NCI-H524 (cell line): ENCODE measurements around the gene PHACTR1.
"Not testable (repeated sequence)": the region's sequence is repeated elsewhere in the genome, so short reads cannot be mapped to it uniquely, and the experiment has no call there.

Experiments used
- DNase-seq, 2 experiments: peaks; one replicate each; lab custom pipeline; 2025; lab: John Stamatoyannopoulos, UW

The PHACTR1 gene

DNA sequence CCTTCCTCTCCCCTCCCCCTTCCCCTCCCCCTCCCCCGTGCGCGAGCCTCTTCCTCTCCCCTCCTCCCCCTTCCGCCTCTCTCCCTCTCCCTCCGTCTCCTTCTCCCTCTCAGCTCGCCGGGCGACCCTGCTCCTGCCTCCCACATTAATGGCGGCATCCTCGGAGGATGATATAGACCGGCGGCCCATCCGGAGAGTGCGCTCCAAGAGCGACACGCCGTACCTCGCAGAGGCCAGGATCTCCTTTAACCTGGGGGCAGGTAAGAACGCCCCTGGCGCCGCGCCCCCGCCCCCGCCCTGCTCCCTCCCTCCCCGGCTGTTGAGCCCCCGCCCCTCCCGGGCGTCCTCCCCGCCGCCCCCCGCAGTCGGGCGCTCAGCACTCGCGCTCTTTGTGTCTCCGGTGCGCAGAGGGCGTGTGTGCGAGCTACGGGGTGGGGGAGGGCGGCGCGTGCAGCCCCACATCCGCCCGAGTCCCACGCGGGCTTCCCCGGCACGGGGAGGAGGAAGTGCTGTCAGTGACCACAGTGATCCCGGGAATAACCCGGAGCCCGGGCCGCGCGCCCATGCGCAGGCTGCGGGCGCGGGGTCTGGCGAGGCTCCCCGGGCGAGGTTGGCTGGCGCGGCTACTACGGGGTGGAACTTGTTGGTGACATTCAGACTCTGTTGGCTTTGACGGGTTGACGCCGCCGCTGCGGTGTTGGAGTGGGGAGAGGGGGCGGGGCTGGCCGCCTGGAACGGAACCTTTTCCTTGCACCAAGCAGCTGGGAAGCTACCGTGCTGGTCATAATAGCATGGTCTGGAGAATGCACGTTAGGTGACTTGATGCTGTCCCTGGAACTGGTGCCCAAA, 33.2 kb downstream of the PHACTR1 start:
- DNase-seq, result peak; percentile 55 to 72

DNA sequence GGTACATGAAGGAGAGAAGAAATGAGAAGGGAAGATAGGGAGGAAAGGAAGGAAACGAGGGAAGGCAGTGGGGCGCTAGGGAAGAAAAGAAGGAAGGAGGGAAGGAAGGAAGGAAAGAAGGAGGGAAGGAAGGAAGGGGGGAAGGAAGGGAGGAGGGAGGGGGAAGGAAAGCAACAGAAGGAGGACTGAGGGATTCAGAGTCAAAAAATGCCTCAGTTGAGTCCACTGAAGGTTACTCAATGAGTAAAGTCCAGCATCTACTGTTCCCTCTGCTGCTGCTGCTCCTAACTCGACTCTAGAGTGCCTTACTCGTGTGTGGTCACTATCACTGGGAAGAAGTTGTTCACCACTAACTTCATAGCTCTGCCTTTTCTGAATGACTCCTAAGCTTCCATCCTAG, 33.8 kb downstream of the PHACTR1 start:
- DNase-seq, result no peak

DNA sequence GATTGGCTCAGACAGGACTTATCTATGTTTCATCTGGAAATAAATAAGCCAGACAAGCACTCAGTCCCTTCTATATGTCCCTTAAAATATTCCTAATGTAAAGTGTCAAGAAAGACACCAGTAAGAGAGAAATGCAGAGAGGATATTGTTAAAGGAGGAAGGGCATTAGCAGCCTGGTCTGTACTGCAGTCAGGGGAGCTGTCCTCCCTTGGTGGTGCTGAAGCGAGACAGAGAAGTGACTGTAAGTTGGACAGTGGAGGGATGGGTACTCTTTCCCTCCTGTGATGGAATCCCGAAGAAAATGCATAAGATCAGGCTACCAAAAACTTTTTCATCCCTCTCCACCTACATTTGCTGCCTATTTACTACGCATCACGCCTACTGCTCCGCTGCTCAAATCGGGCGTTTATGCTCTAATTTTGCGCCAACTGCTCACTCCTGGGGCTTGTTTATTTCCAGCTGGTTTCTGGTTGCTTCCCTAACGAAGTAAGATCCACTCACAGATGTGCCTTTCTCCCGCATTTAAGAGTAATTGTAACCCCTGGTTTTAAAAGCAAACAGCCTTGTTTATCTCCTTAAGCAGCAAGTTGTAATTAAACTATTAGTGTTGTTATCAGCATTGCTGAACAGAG, 35.2 kb downstream of the PHACTR1 start:
- DNase-seq, result no peak

DNA sequence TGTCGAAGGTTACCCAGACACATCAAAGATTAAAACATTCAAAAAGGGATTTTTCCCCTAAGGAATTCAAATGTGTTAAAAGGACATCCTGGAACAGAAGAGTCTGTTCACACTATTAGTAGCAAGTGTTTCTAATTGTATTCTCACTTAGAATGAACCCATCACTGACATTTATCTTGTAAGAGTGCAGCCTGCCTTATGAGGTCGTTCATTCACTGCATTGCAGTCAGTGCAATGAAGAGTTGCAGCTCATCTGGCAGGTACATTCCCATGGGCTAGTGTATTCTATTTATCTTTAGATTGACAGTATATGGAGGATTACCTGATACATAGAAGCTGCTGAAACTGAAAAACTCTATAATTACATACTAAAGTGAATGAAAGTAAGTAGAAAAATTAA, 36.5 kb downstream of the PHACTR1 start:
- DNase-seq, result no peak

DNA sequence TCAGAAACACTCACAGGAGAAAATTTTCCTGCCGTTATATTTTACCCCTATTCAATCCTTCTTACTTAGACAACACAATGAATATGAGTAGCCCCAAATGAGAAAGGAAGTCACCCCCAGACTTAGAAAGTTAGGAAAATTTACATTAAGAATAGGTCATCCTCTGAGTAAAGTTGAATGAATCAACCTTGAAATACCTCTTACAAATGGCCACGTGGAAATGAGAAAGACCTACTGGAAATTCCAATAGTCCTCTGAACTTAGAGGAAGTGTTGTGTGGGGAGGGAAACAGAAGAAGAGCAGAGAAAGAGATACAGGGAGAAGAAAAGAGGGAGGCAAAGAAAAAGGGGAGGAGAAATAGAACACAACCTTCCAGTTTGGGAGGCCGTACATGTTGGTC, 43.7 kb downstream of the PHACTR1 start:
- no peak for DNase-seq

DNA sequence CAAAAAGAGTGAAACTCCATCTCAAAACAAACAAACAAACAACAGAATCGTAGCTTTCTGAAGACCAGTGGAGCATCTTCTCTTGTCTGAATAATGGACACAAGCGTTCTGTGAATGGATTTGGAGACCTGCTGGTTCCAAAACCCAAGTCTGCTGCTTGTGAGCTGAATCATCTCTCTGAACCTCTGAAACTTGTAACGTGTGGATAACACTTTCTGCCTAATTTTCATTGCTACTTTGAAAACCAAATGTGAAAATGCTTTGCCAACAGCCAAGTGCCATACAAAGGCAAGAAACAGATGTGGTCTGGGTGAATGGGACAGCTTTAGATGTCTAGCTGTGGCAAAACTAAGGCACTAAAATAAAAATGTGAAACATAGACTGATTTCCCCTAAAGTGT, 44.3 kb downstream of the PHACTR1 start:
- DNase-seq, result no peak

DNA sequence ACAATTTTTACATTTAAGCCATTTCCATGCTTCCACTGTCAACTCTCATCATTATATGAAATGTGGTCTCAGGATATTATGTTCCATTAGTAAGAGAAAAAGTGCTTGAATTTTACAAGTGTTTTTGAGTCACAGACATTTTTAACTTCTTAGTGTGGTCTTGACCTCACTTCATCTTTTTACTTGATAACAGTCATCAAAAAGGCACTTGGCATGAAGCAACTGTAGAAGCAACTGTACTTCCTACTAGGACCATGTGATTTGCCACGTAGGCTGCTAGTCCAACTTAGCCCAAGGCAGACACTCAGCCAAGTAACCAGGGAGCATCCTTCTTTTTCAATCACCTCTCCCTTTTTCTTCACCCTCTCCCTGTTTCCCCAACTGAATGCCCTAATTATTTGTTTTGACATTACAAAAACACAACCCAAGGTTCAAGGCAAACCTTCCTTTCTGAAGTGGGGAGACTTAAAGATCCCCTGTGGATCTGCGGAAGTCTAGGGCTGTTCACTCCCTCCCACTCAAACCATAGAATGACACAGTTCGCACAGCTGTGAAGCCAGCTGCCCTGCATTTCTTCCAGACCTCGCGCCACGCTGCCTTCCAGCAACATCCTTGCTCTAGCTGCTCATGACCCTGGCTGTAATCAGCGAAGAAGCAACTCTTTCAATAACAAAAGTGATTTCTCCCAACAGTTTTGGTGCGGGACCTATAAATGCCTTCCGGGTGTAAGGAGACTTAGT, 45.0 kb downstream of the PHACTR1 start:
- peak; percentile 42 to 75 for DNase-seq

DNA sequence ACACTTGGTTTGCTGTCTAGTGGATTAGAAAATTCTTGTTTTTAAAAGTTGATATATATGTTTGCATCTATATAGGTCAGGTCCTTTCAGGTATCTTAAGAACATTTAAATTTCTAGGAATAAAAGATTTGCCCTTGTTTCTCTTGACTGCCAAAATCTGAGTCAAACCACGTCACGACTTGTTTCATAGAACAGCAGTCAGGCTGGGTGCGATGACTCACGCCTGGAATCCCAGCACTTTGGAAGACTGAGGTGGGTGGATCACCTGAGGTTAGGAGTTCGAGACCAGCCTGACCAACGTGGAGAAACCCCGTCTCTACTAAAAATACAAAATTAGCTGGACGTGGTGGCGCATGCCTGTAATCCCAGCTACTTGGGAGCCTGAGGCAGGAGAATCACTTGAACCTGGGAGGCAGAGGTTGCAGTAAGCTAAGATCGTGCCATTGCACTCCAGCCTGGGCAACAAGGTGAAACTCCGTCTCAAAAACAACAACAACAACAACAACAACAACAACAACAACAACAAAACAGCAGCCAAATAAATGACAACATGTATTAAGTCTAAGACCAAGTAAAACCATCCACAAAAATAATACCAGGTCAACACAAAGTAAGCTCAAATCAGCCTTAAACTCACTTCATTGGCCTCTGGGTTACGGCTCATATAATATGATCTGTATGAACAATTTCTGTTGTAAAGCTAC, 46.3 kb downstream of the PHACTR1 start:
- not testable (repeated sequence) for DNase-seq

DNA sequence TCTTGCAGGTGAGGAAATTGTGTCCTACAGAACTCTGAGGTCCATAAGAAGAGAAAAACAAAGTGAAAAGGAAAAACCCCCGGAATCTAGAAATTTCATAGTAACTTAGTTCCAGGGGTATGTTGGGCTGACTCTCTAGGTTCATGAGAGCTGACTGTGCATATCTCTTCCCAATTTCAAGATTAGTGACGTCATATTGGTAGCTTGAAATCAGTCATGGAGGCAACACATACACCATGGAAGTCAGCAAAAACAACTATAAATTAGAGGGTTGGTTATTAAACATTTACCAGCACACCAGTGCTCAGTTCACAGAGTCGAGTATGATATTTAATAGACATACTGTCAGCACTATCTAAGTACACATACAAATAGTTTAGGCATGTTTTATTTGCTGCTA, 49.8 kb downstream of the PHACTR1 start:
- no peak for DNase-seq

DNA sequence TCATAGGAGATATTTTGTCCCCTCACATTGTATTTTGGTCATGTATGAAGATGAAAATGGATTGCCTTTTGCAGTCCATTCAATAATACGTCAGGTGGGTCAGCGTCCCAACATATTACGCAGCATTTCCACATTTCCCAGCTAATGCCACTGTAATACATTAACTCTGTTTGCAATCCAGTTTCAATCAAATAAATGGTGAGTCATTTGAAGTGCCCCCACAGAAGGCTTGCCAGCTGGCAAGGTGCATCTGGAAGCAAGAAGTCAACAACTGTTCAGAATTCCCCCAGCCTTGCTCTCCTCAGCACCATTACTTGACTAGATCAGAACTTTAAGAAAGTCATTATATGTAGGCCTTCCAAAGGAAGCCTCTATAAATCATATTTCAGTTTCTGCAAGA, 50.4 kb downstream of the PHACTR1 start:
- DNase-seq, result peak; percentile 68 to 90

DNA sequence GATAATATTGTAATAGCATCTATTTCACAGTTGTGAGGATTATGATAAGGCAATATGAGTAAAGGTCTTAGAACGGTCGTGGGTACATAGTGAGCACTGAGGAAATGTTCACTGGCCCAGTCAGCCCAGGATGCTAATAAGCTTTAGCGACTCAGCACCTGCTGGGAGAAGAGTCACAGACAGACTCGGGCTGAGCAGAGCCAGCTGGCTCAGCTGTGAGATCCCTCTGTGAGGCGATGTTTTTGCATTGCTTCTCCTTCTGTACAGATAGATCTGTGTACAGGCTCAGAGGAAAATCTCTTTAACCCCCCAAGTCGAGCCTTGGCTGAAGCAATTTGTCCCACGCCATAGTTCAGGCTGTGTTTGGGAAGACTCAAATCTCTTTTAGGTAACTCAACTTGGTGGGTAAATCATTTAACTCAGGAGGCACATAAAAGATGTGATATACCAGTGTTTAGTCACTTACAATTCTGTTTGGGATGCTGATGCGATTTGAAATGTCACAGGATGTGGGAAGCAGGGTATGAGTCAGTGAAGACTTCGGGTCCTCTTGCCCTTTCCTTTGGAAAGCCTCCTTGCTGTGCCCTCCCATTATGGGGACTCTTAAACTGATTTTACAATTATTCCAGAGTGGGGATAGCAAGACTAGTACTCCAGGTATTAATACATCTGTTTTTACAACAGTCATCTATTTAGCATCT, 53.1 kb downstream of the PHACTR1 start:
- DNase-seq, result peak; percentile 70 to 94

DNA sequence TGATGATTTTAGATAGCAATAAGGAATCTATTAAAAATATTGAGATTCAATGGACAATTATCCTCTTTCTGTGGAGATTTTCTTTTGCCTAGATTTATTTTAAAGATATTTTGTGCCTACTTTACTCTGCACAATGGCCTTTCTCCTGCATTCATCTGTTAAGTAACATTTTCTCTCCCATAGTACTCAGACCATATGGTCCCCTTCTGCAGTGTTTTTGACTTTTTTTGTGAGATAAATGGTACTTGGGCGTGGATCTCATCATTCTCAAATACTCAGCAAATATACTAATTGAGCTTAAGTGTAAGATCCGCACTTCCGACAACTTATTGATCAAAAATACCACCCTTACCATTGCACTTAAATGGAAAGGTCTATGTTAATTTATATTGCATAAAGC, 55.8 kb downstream of the PHACTR1 start:
- peak; percentile 6 to 62 for DNase-seq

DNA sequence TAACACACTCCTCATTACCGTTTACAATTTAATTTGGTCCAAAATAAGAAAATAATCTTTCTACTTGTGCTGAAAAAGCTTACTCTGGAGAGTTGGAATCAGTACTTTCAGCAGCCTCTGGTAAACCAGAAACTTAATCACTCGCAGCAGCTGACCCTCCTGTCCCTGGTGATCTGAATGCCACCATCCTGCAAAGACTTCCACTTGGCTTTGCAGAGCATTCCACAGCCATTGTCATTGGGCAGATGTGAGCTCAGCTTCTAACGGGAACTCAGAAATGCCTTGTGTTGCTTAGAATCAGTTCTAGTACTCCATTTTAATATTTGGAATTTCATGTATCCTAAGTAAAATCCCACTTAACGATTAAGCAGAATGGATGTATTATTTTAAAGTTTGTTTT, 59.7 kb downstream of the PHACTR1 start:
- no peak for DNase-seq

DNA sequence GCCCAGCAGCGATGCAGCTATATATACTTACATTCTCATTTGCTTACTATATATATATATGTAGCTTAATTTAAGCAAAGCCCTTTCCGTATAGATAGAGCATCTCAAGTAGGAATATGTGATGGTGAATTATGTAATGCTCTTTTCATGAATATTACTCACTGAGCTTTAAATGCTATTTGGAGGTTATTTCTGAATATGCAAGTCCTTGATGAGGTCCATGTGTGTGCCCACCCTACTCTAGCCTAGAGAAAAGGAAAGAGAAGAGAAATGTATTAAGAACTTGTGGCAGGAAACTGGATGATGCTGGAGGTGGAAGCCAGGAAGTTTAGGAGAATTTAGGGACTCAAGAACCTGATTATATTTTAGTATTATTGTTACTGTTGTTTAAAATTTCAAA, 63.2 kb downstream of the PHACTR1 start:
- DNase-seq, result no peak

DNA sequence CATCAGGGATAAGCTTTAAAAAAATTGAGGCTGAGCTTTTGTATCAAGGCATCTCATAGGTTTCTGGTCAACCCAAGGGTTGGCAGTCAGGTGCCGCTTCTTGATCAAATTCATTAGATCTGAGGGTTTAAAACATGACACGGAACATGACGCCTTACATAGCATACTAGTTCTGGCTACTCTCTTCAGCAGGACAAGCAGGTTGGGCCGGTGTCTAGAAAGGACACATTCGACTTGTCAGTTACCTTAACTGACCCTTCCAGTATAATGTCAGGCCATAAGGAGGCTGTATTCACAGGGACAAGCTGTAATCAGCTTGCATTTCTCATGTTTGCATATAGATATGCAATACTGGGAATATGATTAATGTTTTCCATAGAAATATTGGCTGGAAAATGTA, 65.6 kb downstream of the PHACTR1 start:
- DNase-seq, result no peak

DNA sequence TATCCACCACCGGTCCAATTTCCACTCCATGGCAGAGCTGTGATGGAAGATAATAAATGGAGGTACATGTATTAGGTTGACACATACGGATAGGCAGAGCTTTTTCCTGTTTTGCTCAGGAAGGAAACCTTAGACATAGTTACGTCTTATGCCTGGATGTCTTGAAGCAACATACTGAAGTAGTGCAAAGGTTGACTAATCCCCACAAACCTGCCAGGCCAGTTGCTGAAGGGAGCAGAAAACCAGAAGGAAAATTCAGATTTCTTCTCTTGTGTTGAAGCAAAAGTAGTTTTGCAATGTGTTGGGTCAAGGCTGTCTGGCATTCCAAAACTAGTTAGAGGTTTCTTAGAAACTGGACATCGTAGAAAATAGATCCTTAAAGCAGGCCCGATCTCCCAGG, 68.7 kb downstream of the PHACTR1 start:
- no peak for DNase-seq

DNA sequence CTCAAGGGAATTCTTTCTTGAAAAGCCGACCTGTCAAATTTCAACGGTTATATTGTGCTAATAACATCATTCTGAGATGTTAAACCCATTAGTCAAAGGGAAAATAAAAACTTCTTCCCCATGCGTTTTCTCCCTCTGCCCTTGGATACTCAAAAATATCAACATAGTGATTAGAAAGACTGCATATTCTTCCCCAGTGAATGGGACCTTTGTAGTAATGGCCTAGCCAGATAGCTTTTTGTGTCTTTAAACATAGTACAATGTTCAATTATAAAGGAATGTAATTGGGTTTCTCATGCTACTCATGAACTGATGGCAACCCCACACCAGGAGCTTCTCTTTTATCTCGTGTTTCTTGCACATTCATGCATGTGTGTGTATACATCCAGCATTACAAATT, 69.4 kb downstream of the PHACTR1 start:
- no peak for DNase-seq

DNA sequence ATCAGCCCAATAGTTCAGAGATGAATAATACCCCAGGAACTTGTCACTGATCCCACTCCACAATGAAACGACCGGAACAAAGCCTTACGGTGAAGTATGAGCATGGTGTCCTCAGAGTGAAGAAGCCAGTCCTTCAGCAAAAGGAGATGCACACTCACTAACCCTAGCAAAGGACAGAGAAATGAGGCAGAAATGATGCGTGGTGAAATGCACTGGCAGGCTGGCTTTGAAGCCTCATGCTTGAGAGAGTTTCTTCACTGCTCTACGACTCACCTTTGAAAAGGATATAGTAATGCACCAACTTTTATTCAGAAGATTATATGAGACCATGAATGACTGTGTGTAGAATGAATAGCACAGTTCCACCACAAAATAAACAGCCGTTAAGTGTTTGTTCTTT, 74.8 kb downstream of the PHACTR1 start:
- no peak for DNase-seq

DNA sequence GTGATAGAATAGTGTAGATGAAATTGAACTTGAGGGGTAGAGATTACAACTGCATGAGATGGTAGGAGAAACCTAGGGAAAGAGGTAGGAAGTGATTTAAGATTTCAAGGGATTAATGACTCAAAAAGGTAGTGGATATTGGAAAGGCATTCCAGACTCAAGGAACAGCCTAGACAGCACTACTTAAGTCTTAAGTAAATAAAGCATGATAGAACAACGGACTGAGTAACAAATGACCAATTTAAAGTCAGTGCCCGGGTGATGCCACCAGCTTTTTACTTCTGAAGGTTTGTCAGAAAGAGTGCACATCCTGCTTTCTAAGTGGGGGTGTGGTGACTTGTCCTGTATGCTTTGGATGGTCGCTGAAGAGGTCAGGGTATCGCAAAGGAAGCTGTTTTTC, 81.8 kb downstream of the PHACTR1 start:
- no peak for DNase-seq

DNA sequence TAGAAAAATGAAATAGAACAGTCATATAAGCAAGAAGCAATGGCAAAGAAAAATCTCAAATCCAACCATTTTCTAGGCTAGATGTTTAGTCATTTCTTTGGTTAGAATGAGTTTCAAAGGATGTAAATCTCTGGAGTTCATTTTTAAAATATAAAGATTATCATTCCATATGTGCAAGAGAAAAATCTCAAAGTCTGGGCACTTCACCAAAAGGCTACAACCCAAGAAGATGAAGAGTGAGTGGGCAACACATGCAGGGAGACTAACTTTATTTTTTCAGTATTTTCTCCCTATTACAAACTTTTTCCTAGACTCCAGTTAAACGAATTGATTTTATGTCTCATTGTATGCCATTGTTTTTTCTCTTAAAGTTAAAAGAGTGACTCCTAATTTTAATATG, 83.6 kb downstream of the PHACTR1 start:
- DNase-seq, result no peak

DNA sequence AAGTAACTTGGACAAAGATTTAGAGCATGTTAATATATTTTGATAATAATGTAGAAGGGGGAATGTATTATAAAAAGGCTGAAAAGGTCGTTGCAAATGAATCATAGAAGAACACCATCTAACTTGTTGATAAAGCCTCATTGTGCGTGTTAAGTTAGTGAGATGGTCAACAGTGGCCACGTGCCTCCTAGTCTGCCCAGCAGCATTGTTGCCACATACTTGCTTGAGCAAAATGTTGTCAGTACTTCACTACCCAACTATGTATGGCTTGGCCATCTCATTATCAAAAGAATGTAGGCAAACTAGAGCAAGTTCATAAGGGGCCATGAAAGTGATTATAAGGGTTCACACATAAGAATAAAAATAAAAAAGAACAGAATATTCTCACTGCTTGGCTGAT, 84.6 kb downstream of the PHACTR1 start:
- no peak for DNase-seq

DNA sequence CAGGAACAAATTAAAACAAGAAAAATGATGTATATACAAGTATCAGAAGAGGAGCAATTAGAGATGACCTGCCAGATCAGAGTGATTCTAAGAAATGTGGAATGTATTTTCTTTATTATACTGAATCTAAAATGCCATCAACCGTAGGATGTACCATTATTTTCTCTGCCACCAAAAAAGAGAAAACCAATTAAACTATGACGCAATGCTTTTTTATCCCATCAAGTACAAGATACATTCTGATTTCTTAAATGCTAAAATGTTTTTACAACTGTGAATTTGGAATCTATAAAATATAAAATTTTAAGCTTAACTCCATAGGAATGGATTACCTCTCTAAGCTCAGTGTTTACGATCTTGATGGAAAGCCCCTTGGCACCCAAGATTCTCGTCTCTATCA, 85.9 kb downstream of the PHACTR1 start:
- no peak for DNase-seq
